HEK293T (cell line): ENCODE results near the gene KRT83.

Experiments
- BHLHE40 ChIP-seq: fragments of 450-650 bp; IDR thresholded peaks from 2 replicates; pipeline ENCODE4 v1.6.1; 2016; ENCODE audit warnings: mild to moderate bottlenecking, moderate library complexity, borderline replicate concordance
- CTBP1 ChIP-seq: fragments of 450-650 bp; IDR thresholded peaks from 2 replicates; pipeline ENCODE4 v1.6.1; 2016; ENCODE audit warnings: borderline replicate concordance
- FOXM1 ChIP-seq: fragments of 450-650 bp; IDR thresholded peaks from 2 replicates; pipeline ENCODE4 v1.6.1; 2017; ENCODE audit warnings: mild to moderate bottlenecking, borderline replicate concordance
- TARDBP ChIP-seq: fragments of 450-650 bp; IDR thresholded peaks from 2 replicates; pipeline ENCODE4 v1.6.1; 2016
- ZNF384 ChIP-seq: fragments of 450-650 bp; IDR thresholded peaks from 2 replicates; pipeline ENCODE4 v1.6.1; 2016
- TF ChIP-seq, protein P1 (sequence below): fragments of 450-650 bp; IDR thresholded peaks from 2 replicates; pipeline ENCODE4 v1.6.1; 2016

DNA sequence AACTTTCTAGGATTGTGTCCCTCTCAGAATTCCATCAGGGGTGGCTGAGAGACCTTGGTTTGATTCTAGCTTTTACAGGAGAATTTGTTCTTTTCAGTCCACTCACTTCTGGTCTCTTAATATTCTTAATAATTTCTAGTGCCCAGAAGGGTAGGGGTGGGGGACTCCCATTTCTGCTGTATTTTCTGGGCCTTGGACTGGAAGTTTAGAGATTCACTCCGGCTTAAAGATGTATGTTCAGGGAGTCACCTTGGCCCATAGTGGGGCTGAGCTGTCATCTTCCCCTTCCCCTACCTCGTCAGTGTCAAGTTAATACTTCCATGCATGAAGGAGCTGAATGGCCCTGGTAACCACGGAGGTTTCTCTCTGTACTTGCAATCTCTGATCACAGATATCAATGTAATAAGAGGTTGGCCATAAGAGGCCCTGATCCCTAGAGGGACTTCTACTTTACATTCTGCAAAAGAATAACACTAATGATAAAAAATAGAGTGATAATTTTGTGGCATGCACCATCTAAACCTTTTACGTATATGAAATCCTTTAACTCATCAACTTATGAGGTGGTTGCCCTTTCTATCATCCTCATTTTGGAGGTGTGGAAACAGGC lies 36.5 kb downstream of the KRT83 start:
- TF ChIP-seq FOXM1, result no peak
- TF ChIP-seq BHLHE40, result no peak
- TF ChIP-seq ZNF384, result no peak
- TF ChIP-seq, protein P1, sequence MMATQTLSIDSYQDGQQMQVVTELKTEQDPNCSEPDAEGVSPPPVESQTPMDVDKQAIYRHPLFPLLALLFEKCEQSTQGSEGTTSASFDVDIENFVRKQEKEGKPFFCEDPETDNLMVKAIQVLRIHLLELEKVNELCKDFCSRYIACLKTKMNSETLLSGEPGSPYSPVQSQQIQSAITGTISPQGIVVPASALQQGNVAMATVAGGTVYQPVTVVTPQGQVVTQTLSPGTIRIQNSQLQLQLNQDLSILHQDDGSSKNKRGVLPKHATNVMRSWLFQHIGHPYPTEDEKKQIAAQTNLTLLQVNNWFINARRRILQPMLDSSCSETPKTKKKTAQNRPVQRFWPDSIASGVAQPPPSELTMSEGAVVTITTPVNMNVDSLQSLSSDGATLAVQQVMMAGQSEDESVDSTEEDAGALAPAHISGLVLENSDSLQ, result no peak
- TF ChIP-seq CTBP1, result no peak
- TF ChIP-seq TARDBP, result no peak
